ENCODE results near the gene SKAP1.

Gene SKAP1

DNA sequence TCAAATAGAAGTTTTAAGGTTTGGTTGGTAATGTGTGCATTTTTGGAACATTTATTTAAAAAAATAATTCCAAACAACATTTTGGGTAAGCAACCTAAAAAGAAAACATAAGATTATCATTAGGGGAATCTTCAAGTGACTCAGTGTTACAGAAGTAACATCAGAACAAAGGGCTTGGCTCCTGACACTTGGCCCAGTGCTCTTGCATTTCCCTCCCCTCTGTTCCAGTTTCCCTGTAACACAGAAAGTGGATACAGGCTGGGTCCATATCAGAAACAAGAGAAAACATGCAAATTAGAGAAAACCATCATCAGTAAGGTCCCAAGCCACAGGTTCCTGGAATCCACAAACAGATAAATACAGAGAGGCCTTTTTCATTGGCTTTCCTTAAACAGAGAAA is 40.1 kb downstream of the SKAP1 start:
- H3K27ac ChIP-seq = no peak overlapping the region
- no peak for TF ChIP-seq ZFX (IDR thresholded peaks at IDR 0.05)
- TF ChIP-seq, protein P1, sequence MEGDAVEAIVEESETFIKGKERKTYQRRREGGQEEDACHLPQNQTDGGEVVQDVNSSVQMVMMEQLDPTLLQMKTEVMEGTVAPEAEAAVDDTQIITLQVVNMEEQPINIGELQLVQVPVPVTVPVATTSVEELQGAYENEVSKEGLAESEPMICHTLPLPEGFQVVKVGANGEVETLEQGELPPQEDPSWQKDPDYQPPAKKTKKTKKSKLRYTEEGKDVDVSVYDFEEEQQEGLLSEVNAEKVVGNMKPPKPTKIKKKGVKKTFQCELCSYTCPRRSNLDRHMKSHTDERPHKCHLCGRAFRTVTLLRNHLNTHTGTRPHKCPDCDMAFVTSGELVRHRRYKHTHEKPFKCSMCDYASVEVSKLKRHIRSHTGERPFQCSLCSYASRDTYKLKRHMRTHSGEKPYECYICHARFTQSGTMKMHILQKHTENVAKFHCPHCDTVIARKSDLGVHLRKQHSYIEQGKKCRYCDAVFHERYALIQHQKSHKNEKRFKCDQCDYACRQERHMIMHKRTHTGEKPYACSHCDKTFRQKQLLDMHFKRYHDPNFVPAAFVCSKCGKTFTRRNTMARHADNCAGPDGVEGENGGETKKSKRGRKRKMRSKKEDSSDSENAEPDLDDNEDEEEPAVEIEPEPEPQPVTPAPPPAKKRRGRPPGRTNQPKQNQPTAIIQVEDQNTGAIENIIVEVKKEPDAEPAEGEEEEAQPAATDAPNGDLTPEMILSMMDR (conservative IDR thresholded peaks at IDR 0.05) = no peak

DNA sequence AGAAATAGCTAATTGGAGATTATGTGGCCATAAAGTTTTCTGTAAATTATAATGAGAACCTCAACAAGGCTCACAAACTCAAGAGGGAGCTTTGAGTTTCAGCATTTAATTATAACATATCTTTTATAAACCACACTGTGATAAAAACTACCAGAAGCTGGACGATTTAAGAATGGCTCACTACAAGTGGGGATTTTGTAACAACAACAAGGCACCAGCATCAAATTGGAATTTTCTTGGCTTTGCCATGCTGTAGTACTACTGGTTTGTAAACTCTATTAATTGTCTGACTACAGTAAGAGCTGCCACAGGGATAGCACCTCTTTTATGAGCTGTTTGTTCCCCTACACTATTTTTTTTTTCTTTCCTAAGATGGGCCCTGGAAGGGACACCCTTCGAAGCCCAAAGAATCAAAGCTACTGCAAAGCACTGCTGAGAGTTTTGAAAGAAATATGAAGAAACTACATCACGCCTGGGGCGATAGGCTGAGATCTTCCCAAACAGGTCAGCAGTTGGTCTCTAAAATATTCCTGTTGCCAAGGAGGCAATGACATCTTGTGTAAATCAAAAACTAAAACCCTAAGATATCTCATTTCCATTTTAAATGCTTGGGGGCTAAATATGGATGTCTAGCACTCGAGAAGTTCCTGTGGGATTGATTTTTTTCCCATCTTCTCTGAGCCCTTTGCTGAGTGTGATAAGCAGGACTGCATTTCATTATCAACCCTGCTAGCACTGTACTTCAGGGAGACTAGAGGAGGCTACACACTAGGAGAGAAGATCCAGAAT is 40.9 kb downstream of the SKAP1 start:
- H3K27ac ChIP-seq = no peak overlapping the region
- TF ChIP-seq, protein P1 (conservative IDR thresholded peaks at IDR 0.05) = no peak
- TF ChIP-seq ZFX (IDR thresholded peaks at IDR 0.05) = no peak

DNA sequence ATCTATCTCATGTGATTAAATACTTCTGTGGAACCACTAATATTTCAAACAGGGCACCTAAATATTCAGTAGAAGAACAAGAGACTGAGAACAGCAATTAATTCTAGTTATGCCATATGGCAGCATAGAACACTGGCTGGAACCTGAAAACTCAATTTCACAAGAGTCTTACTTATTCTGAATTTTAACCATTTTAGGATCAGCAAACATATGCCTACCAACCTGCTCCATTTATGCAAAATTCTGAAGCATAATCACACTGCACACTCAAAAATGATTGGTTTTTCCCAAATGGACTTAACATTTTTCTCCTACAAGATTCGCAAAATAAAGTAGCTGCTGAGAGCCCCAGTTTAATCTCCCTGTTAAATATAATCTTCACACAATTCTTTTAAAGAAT is 43.2 kb downstream of the SKAP1 start:
- no peak overlapping the region for H3K27ac ChIP-seq
- no peak for TF ChIP-seq ZFX (IDR thresholded peaks at IDR 0.05)

DNA sequence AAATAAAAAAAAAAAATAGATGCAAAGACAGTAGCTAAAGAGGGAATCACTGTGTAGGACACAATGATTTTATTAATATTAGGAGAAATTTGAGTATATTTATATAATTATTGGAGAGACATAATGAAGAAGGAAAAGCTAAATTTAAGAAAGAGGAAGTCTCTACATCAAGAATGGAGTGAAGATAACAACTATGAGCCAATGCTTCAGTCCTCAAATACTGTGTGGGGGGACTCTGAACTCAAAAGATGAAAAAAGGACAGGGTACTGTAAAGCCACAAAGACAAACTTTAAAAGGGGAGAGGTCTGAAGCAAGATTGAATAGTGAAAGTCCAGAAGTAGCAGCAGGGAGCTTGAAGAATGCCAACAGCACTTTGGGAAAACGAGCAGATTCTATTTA is 44.7 kb downstream of the SKAP1 start:
- TF ChIP-seq, protein P1 (conservative IDR thresholded peaks at IDR 0.05) = no peak
- TF ChIP-seq ZFX (IDR thresholded peaks at IDR 0.05) = no peak
- H3K27ac ChIP-seq = no peak overlapping the region

DNA sequence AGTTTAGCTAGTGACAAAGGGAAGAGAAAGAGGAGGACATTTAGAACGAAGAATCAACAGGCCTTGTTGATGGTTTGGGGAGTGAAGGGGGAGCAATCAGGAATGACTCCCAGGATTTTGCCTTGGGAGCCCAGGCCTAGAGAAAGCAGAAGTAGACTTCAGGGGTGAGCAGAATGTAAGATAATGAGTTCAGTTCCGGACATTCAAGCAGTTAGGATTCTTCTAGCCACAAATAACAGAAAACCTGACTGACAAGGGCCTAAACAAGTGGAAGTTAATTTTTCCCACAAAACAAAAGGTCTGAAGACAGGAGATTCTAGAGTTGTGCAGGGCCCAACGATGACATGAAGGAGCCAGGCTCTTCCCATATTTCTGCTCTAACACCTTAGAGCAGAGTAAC is 45.9 kb downstream of the SKAP1 start:
- TF ChIP-seq ZFX (IDR thresholded peaks at IDR 0.05) = no peak
- TF ChIP-seq, protein P1 (conservative IDR thresholded peaks at IDR 0.05) = no peak
- H3K27ac ChIP-seq = no peak overlapping the region

DNA sequence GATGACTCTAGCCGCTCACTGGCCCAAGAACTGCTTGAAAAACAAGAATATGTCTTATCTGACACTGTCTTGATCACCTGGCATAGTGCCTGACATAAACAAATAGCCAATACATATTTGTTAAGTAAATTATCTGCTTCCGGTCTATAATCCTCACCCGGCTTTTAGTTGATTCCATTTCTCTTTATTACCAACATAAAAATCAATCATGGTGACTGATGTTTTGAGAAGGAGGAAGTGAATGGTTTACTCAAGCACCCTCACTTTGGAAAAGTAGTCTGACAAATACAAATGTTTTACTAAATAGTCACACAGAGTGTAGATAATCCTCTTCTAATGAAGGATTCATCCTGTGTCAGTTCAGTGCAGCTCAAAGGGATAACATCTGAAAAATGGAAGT is 47.0 kb downstream of the SKAP1 start:
- H3K27ac ChIP-seq = no peak overlapping the region
- TF ChIP-seq, protein P1 (conservative IDR thresholded peaks at IDR 0.05) = no peak
- no peak for TF ChIP-seq ZFX (IDR thresholded peaks at IDR 0.05)

DNA sequence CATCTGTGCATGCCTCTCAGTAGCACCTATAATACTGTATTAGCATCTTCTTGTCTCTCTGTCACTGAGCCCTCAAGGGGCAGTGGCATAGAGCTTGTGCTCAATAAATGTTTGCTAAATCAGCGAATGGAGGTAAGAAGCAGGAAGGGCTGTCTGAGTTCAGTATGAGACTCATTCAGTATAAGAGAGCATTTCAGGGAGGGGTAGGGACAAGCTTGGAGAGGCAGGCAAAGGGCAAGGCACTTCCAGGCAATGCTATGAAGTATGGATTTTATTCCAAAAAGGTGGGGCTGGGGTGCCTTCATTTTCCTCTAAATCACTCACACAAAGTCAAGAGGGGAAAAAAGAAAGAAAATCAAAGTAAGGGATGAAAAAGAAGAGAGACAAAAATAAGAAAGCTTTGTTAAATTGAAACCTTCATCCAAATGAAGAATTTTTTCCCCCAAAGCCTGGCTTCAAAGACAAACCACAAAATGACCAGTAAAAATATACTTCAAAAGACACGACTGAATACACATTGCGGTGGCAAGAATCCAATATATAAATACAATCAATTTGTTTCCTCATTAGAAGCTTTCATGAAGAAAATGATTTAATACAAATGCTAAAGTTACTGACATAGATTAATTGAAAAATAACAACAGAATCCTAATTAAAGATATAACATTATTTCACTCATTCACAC is 51.2 kb downstream of the SKAP1 start:
- H3K27ac ChIP-seq = no peak overlapping the region
- TF ChIP-seq, protein P1 (conservative IDR thresholded peaks at IDR 0.05) = no peak
- no peak for TF ChIP-seq ZFX (IDR thresholded peaks at IDR 0.05)

Data from C4-2B (cell line).